ENCODE measurements around the gene HORMAD2.
"Not testable (repeated sequence)": the region's sequence is repeated elsewhere in the genome, so short reads cannot be mapped to it uniquely, and the experiment has no call there.

HORMAD2 gene

DNA sequence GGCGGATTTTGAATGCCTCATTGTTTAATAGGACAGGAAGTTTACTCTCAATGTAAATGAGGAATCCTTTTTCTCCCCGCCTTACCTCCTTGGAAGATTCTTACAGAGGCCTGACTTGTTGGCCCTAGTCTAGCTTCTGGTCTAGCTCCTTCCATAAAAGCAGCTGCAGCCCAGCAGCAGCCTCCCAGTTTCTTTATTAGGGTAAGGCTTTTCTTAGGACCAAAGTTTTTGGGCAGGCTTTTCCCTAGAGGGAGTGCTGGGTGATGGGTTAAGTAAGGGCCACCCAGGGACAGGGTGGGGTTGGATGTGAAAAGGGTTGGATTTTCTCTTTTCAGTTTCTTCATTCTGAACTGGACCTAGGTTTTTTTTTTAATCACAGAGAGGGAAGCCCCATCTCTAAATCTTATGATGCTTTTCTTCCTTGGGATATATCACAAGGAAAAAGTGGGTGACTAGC lies 116.6 kb downstream of the HORMAD2 start:
- Histone ChIP-seq H3K4me3 (ENCODE audit: low read depth, low read length) (no peak overlapping the region), H3K27ac (peak overlapping the region; percentile 100), H3K27me3 (replicated peaks) (no peaks in the 10 kb centered on the region), H3K36me3 (replicated peaks) (no peaks in the 10 kb centered on the region)
- no peak for DNase-seq
- TF ChIP-seq, protein P1, sequence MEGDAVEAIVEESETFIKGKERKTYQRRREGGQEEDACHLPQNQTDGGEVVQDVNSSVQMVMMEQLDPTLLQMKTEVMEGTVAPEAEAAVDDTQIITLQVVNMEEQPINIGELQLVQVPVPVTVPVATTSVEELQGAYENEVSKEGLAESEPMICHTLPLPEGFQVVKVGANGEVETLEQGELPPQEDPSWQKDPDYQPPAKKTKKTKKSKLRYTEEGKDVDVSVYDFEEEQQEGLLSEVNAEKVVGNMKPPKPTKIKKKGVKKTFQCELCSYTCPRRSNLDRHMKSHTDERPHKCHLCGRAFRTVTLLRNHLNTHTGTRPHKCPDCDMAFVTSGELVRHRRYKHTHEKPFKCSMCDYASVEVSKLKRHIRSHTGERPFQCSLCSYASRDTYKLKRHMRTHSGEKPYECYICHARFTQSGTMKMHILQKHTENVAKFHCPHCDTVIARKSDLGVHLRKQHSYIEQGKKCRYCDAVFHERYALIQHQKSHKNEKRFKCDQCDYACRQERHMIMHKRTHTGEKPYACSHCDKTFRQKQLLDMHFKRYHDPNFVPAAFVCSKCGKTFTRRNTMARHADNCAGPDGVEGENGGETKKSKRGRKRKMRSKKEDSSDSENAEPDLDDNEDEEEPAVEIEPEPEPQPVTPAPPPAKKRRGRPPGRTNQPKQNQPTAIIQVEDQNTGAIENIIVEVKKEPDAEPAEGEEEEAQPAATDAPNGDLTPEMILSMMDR (IDR thresholded peaks at IDR 0.05; ENCODE audit: low read depth, low read length, missing control alignments), result no peak
- in situ Hi-C loops (cut with HindIII; ENCODE audit: low pct_ligation_motif_present, low sequenced_read_pairs), result no loop called here

DNA sequence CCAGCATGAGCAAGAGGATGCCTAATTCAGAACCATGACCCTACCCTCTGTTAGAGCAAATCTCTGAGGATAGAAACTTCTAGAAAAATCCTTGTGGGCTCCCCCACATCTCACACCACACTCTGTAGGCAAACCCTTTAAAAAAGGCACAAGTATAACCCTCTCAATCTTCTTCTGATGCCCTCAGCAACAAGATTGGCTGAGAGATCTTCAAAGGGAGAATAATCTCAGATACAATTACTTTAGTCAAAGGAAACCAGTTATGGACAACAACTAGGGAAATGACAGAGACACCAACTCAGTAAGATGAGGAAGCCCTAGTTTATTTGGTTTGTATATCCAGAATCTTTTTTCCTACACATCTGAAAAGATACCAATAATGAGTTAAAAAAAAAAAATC lies 117.1 kb downstream of the HORMAD2 start:
- no peak for DNase-seq
- H3K27me3 ChIP-seq (replicated peaks), result no peaks in the 10 kb centered on the region
- no peak overlapping the region for H3K4me3 ChIP-seq (ENCODE audit: low read depth, low read length)
- in situ Hi-C loops (cut with HindIII; ENCODE audit: low pct_ligation_motif_present, low sequenced_read_pairs), result no loop called here
- TF ChIP-seq, protein P1 (IDR thresholded peaks at IDR 0.05; ENCODE audit: low read depth, low read length, missing control alignments), result no peak
- H3K36me3 ChIP-seq (replicated peaks), result no peaks in the 10 kb centered on the region
- peak overlapping the region; percentile 100 for H3K27ac ChIP-seq

DNA sequence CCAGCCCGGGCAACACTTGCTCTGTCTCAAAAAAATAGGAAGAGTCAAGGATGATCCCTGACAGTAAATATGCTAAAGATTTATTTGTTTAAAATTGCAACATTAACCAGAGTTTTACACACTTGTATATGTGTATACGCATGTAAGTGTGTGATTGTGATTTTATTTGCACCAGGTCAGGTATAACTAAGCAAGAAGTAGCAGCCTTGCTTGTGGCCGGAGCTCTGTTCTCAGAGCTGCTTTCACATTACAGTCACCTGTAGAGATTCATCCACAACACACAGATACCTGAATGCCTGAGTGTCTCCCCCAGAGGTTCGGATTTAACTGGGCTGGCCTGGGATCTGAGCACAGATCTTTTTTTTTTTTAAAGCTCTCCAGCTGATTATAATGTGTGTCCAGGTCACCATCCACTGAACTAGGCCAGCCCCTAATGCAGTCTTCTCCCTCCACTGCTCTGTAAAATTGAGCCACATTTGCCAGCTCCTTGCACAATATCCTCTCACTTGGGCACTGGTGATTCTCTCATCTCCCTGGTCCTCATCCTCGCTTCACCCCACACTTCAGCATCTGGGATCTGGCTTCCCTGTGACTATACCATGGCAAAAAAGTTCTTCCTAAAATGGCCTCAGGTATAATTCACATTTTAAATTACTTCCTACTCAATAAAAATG lies 118.0 kb downstream of the HORMAD2 start:
- TF ChIP-seq, protein P1 (IDR thresholded peaks at IDR 0.05; ENCODE audit: low read depth, low read length, missing control alignments), result no peak
- in situ Hi-C loops (cut with HindIII; ENCODE audit: low pct_ligation_motif_present, low sequenced_read_pairs), result no loop called here
- DNase-seq, result no peak
- Histone ChIP-seq H3K4me3 (ENCODE audit: low read depth, low read length) (no peak overlapping the region), H3K36me3 (replicated peaks) (no peaks in the 10 kb centered on the region), H3K27me3 (replicated peaks) (no peaks in the 10 kb centered on the region), H3K27ac (peak overlapping the region; percentile 100)

DNA sequence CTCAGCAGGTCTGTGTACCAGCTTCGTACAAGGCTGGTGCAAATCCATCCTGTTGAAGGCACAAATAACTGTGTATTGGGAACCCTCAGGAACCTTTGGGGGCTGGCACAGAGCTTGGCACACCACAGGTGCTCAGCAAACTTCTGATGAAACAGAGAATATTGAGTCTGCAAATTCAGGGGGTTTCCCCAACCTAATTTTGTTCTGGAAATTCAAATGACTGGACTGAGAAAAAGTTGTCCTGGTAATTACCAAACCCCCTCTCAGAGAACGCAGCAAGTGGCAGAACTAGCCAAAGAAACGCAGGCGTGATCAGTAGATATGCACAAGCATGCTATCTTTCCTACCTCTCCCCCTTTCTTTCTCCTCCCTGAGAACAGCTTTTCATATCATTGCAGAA lies 118.7 kb downstream of the HORMAD2 start:
- H3K36me3 ChIP-seq (replicated peaks), result no peaks in the 10 kb centered on the region
- DNase-seq, result no peak
- in situ Hi-C loops (cut with HindIII; ENCODE audit: low pct_ligation_motif_present, low sequenced_read_pairs), result no loop called here
- no peak overlapping the region for H3K4me3 ChIP-seq (ENCODE audit: low read depth, low read length)
- peak overlapping the region; percentile 100 for H3K27ac ChIP-seq
- TF ChIP-seq, protein P1 (IDR thresholded peaks at IDR 0.05; ENCODE audit: low read depth, low read length, missing control alignments), result no peak
- no peaks in the 10 kb centered on the region for H3K27me3 ChIP-seq (replicated peaks)

DNA sequence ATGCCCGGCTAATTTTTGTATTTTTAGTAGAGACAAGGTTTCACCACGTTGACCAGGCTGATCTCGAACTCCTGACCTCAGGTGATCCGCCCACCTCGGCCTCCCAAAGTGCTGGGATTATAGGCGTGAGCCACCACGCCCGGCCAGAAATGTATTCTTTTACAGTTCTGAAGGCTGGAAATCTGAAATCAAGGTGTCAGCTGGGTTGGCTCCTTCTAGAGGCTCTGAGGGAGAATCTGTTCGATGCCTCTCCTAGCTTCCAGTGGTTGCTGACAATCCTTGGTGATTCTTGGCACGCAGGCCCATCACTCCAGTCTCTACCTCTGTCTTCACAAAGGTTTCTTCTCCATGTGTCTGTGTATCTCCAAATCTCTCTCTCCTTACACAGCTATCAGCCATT lies 120.6 kb downstream of the HORMAD2 start:
- H3K36me3 ChIP-seq (replicated peaks); H3K27ac ChIP-seq; H3K27me3 ChIP-seq (replicated peaks); DNase-seq; H3K4me3 ChIP-seq (ENCODE audit: low read depth, low read length); in situ Hi-C loops (cut with HindIII; ENCODE audit: low pct_ligation_motif_present, low sequenced_read_pairs): not testable (repeated sequence)

DNA sequence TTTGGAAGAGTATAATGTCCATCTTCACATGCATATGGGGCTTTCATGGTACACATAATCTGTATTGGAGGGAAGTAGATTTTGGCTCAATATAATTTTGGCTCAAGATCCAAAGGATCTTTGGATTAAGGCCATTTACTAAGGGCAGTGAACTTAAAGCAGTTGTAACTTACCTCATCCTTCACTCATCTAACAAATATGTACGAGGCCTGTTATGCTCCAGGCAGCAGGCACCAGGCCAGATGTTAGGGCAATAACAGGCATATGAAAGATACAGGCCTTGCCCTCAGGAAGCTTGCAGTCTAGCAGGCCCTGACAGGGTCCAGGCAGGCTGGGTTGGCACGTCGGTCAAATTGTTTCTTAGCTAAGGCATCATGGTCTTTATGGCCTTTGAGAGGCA lies 121.7 kb downstream of the HORMAD2 start:
- in situ Hi-C loops (cut with HindIII; ENCODE audit: low pct_ligation_motif_present, low sequenced_read_pairs), result no loop called here
- DNase-seq, result peak; percentile 82
- Histone ChIP-seq H3K4me3 (ENCODE audit: low read depth, low read length) (no peak overlapping the region), H3K27ac (peak overlapping the region; percentile 83), H3K27me3 (replicated peaks) (no peaks in the 10 kb centered on the region), H3K36me3 (replicated peaks) (no peaks in the 10 kb centered on the region)
- TF ChIP-seq, protein P1 (IDR thresholded peaks at IDR 0.05; ENCODE audit: low read depth, low read length, missing control alignments), result no peak

Data from brain microvascular endothelial cell (primary cell).